ENCODE measurements around the gene IFT25. TPM values are rescaled to one million over a fixed set of nuclear protein-coding genes. Genes with fewer than 3 reads are reported as not detected.
A peak's percentile ranks its signal among the peaks of the same experiment; 100 is the strongest.

The IFT25 gene
- total RNA-seq, 2 donors from 2014 or later, result 61.8 to 71.2 TPM

DNA sequence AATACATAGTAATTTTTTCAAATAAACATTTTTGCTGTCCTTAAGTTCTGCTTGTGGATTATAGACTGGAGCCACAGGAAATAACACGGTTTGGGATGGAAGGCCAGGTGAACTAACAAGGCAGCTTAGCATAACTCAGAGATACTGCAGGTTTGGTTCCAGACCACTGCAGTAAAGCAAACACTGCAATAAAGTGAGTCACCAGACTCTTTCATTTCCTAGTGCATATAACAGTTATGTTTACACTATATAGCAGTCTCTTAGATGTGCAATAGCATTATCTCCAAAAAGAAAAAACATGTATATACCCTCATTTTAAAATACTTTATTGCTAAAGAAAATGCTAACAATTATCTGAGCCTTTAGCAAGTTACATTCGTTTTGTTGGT is 22.6 kb upstream of the IFT25 start:
- H3K9me3 Mint-ChIP-seq, result no peaks in the 10 kb centered on the region
- no peak overlapping the region for H3K27ac Mint-ChIP-seq
- no peak overlapping the region for H3K4me3 Mint-ChIP-seq
- no peaks in the 10 kb centered on the region for H3K27me3 Mint-ChIP-seq
- ATAC-seq (no peak), DNase-seq (ENCODE audit: low spot score) (no peak)
- H3K36me3 Mint-ChIP-seq, result peaks cover 14% of the 10 kb centered on the region
- no peaks in the 10 kb centered on the region for H3K4me1 Mint-ChIP-seq (ENCODE audit: low read depth in 2 of 2)

DNA sequence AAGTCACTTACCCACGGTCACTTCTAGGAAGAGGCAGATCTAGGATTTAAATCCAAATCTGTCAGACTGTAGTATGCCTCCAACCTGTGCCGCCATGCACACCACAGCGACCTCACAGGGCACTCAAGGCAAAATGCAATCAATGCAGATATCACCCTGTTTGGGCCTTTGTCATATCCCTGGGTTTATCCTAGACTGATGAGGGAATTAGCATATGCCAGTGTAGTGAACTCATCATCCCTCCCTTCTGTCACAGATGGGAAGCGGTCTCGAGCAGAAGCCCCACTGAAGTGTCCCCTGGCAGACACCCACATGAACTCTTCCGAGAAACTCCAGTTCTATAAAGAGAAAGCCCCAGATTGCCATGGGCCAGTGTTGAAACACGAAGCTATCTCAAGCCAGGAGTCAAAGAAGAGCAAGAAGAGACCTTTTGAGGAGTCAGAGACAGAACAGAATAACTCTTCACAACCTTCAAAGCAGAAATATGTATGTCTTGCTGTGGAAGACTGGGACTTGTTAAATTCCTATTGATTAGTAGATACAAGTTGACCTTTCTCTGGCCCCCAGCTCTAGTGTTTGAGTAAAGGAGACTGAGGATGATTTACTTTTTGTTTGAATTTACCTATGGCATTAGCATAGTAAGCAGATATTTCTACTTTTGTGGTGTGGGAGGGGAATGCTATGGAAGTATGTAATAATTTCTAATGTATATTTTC is 22.1 kb upstream of the IFT25 start:
- H3K36me3 Mint-ChIP-seq, result peaks cover 14% of the 10 kb centered on the region
- H3K27ac Mint-ChIP-seq, result no peak overlapping the region
- DNase-seq (ENCODE audit: low spot score) (no peak), ATAC-seq (no peak)
- H3K4me3 Mint-ChIP-seq, result no peak overlapping the region
- no peaks in the 10 kb centered on the region for H3K4me1 Mint-ChIP-seq (ENCODE audit: low read depth in 2 of 2)
- H3K27me3 Mint-ChIP-seq, result no peaks in the 10 kb centered on the region
- no peaks in the 10 kb centered on the region for H3K9me3 Mint-ChIP-seq

DNA sequence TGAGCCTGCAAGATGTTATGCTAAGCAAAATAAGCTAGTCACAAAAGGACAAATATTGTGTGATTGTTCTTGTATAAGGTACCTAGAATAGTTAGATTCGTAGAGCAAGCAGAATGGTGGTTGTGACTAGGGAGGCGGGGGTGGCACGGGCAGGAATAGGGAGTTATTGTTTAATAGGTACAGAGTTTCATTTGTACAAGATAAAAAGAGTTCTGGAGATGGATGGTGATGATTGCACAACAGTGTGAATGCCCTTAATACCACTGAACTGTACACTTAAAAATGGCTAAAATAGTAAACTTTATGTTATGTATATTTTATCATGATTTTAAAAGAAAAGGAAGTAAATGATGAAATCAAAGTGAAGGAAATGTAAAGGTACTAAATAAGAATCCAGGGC is 21.3 kb upstream of the IFT25 start:
- Mint-ChIP-seq H3K4me3 (no peak overlapping the region), H3K27me3 (no peaks in the 10 kb centered on the region), H3K4me1 (ENCODE audit: low read depth in 2 of 2) (no peaks in the 10 kb centered on the region), H3K36me3 (peaks cover 14% of the 10 kb centered on the region), H3K27ac (no peak overlapping the region), H3K9me3 (no peaks in the 10 kb centered on the region)
- DNase-seq (ENCODE audit: low spot score) (no peak), ATAC-seq (no peak)

DNA sequence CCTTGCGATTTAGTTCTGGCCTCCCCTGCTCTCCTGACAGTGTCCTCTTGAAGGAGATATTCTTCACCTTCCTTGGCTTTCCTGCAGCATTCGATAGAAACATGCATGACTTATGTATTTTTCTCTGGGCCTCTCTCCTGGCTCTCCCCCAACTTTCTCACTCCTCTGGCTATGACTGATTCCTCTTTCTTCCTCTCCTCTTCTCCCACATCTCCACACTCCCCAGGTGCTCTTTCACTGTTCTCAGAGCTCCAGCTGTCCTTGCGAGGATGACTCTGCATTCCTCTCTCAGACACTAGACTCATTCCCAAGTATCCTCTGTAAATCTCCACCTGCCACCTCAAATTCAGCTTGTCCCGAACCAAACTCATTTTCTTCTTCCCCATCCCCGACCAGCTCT is 18.6 kb upstream of the IFT25 start:
- Mint-ChIP-seq H3K27me3 (no peaks in the 10 kb centered on the region), H3K27ac (no peak overlapping the region), H3K9me3 (no peaks in the 10 kb centered on the region), H3K4me3 (no peak overlapping the region), H3K36me3 (peaks cover 14% of the 10 kb centered on the region), H3K4me1 (ENCODE audit: low read depth in 2 of 2) (no peaks in the 10 kb centered on the region)
- ATAC-seq (no peak), DNase-seq (ENCODE audit: low spot score) (no peak)

DNA sequence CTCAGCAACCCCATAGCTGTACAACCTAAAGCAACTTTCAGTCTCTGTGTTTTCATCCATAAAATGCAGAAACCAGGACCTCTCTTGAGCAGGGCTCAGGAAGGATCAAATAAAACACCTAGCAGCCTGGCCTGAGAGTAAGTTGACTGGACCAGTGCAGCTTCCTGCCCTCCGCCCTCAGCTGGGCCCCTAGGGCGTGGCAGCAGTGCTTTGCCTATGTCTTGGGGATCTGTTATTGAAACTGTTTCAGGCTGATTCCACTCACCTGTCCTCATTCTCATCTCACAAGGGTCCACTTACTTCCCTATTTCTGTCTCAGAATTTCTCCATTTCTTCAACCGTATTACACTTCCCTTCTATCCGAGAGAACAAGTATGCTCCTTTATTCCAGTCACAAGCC is 18.0 kb upstream of the IFT25 start:
- Mint-ChIP-seq H3K36me3 (peaks cover 14% of the 10 kb centered on the region), H3K27me3 (no peaks in the 10 kb centered on the region), H3K27ac (no peak overlapping the region), H3K4me1 (ENCODE audit: low read depth in 2 of 2) (no peaks in the 10 kb centered on the region), H3K4me3 (no peak overlapping the region), H3K9me3 (no peaks in the 10 kb centered on the region)
- ATAC-seq (no peak), DNase-seq (ENCODE audit: low spot score) (no peak)

DNA sequence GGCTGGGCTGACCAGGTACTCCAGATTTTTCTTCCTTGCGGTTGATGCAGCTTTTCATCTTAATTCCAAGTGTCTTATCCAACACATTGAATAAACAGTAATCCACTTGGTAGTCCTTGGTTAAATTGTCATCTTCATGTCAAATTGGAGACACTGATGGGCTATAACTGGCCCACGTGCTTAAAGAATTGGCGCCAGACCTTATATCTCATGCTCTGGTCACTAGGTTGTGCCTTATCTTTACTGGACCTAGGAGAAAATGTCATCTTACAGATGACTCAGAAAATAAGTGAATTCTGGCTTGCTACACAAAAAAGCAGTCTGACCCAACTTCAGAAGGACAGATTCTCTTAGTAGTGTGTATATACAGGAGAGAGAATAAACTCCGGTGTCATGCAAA is 16.9 kb upstream of the IFT25 start:
- peaks cover 14% of the 10 kb centered on the region for H3K36me3 Mint-ChIP-seq
- ATAC-seq (no peak), DNase-seq (ENCODE audit: low spot score) (no peak)

DNA sequence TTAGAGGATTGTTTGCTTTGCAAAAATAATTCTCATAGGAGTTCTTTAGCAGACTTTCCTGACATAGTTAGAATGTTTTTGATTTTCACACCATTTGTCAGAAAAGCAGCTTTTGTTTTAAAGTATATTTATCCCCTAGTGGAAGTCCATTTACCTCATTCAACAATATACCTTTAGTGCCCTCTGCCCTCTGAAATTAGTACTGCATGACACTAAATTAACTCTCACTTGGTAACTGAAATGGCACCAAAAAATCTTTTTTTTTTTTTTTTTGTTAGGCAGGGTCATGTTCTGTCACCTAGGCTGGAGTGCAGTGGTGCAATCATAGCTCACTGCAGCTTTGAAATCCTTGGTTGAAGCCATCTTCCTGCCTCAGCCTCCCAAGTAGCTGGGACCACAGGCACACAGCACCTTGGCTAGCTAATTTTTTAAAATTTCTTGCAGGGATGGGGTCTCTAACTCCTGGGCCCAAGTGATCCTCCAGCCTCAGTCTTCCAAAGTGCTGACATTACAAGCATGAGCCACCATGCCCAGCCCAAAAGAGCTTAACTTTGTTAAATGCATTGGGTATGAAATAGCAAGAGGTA is 14.3 kb upstream of the IFT25 start:
- ATAC-seq (peak; percentile 48 to 64), DNase-seq (ENCODE audit: low spot score) (no peak)
- no peak overlapping the region for H3K4me3 Mint-ChIP-seq
- peaks cover 10 to 12% of the 10 kb centered on the region in 2 donors for H3K4me1 Mint-ChIP-seq (ENCODE audit: low read depth in 2 of 2)
- no peaks in the 10 kb centered on the region for H3K9me3 Mint-ChIP-seq
- peaks cover 8% of the 10 kb centered on the region for H3K36me3 Mint-ChIP-seq
- no peaks in the 10 kb centered on the region for H3K27me3 Mint-ChIP-seq
- no peak overlapping the region for H3K27ac Mint-ChIP-seq

More for the DNA sequence above, 16.9 kb upstream of the IFT25 start:
- no peaks in the 10 kb centered on the region for H3K27me3 Mint-ChIP-seq
- H3K4me1 Mint-ChIP-seq (ENCODE audit: low read depth in 2 of 2), result peaks cover under 1 to 1% of the 10 kb centered on the region in 2 donors
- no peak overlapping the region for H3K27ac Mint-ChIP-seq
- no peak overlapping the region for H3K4me3 Mint-ChIP-seq
- no peaks in the 10 kb centered on the region for H3K9me3 Mint-ChIP-seq

DNA sequence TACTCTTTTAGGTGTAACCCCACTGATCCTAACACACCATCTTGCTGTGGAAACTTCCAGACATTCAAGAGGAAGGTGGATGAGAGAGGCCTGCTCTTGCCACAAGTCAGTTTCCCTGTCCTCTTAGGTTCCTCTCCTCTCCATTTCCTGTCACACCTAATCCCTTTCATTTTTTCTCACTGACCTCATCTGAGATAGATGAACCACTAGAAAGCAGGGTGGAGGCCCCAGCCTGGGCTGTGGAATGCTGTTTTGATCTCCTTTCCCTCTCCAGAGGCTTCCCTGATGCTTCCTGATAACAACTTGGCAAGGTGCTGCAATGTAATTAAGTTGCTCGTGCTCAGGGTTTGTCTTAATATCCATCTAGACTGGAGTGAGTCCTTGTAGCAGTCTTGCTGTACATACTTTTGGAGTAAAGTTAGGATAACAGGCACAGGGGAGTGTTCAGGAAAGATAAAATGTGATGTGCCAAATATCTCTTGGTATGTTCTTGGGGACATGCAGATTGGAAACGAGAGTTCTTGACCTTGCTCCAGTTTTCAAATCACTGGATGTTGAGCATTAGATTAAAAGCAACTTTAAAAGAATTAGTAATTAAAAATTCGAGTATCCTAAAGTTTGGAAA is 11.8 kb upstream of the IFT25 start:
- peak overlapping the region; percentile 1 to 22 for H3K27ac Mint-ChIP-seq
- ATAC-seq, result peak in 1 of 2 donors; percentile 57

DNA sequence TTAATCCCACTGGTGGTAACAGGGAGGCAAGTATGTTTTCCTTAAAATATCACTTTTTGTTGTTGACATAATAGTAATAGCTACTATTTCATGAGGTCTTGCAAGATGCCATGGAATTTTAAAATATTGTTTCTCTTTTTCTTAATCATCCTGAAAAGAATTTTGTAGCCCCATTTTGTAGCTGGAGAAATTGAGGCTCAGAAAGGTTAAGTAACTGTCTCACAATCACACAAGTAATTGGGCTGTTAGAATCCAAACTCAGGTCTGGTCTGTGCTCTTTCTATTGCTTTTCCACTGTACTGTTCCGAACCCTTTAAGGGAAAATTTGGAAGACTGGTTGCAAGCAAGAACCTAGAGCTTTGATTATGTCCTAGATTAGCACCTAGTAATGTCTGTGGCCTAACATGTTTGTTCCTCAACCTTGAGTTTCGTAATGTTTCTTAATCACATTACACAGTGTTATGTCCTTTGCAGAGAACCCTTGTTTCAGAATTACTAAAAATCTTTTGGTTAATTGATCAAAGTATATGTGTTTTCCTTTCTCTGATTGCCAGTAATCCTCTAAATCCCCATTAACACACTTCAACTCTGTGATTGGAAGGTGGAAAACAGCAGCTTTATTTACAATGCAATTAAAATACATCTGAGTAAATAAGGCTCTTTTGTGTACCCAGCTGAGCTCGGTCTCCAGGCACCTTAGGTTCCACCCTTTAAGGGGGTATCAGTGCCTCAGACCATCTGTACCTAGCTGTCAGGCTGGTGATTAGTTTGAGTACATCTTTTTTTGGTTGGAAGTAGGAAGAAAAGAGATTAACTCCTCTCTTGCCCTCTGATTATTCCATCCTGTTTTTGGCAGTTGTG is 11.0 kb upstream of the IFT25 start:
- DNase-seq (ENCODE audit: low spot score), result no peak
- Mint-ChIP-seq H3K4me3 (no peak overlapping the region), H3K9me3 (no peaks in the 10 kb centered on the region), H3K4me1 (ENCODE audit: low read depth in 2 of 2) (peaks cover 10 to 12% of the 10 kb centered on the region in 2 donors), H3K27me3 (no peaks in the 10 kb centered on the region), H3K27ac (peak overlapping the region; percentile 1 to 22), H3K36me3 (peaks cover 9% of the 10 kb centered on the region)
- peak; percentile 82 to 88 for ATAC-seq

More for the DNA sequence above, 11.8 kb upstream of the IFT25 start:
- peaks cover 9% of the 10 kb centered on the region for H3K36me3 Mint-ChIP-seq
- H3K27me3 Mint-ChIP-seq, result no peaks in the 10 kb centered on the region
- H3K9me3 Mint-ChIP-seq, result no peaks in the 10 kb centered on the region
- no peak overlapping the region for H3K4me3 Mint-ChIP-seq
- DNase-seq (ENCODE audit: low spot score), result no peak
- H3K4me1 Mint-ChIP-seq (ENCODE audit: low read depth in 2 of 2), result peaks cover 10 to 12% of the 10 kb centered on the region in 2 donors

DNA sequence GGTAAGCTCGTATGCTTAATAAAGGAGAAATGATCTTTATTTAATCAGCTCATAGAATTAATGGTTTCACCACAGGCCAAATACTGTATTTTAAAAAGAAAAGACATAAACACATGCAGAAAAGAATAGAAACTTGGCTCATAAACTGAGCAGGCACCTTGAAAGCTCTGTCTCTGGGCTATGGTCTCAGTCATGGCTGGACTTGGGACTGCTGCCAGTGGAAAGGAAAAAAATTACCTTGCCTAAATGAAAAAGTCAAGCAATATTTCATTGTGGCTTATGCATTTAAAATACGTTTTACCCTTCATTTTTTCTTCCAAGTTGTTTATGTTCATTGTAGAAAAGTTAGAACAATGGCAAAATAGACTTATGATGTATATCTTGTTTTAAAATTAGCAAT is 8.6 kb upstream of the IFT25 start:
- no peak for DNase-seq (ENCODE audit: low spot score)
- H3K36me3 Mint-ChIP-seq, result peaks cover 9% of the 10 kb centered on the region
- no peak for ATAC-seq
- H3K27ac Mint-ChIP-seq, result no peak overlapping the region
- H3K4me1 Mint-ChIP-seq (ENCODE audit: low read depth in 2 of 2), result peaks cover 17 to 21% of the 10 kb centered on the region in 2 donors
- no peaks in the 10 kb centered on the region for H3K27me3 Mint-ChIP-seq
- no peak overlapping the region for H3K4me3 Mint-ChIP-seq
- no peaks in the 10 kb centered on the region for H3K9me3 Mint-ChIP-seq

DNA sequence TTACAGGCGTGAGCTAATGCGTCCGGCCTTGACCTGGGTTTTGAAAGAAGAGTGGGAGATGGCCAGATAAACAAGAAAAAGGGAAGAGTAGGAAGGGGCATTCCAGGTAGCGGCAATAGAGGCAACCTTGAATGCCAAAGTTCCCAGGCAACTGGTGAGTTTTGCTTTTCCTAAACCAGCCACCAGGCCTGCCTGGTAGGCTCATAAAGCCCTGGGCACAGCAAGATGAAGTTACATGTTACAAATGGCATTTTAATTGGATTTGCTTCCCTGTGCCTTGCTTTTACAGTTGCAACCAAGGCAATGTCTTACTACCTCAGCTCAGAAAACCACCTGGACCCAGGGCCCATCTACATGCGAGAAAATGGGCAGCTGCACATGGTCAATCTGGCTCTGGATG is 6.2 kb upstream of the IFT25 start:
- ATAC-seq, result no peak
- no peak overlapping the region for H3K4me3 Mint-ChIP-seq
- no peaks in the 10 kb centered on the region for H3K27me3 Mint-ChIP-seq
- H3K4me1 Mint-ChIP-seq (ENCODE audit: low read depth in 2 of 2), result peaks cover 26 to 32% of the 10 kb centered on the region in 2 donors
- H3K27ac Mint-ChIP-seq, result no peak overlapping the region
- peaks cover 9% of the 10 kb centered on the region for H3K36me3 Mint-ChIP-seq
- no peaks in the 10 kb centered on the region for H3K9me3 Mint-ChIP-seq
- no peak for DNase-seq (ENCODE audit: low spot score)

DNA sequence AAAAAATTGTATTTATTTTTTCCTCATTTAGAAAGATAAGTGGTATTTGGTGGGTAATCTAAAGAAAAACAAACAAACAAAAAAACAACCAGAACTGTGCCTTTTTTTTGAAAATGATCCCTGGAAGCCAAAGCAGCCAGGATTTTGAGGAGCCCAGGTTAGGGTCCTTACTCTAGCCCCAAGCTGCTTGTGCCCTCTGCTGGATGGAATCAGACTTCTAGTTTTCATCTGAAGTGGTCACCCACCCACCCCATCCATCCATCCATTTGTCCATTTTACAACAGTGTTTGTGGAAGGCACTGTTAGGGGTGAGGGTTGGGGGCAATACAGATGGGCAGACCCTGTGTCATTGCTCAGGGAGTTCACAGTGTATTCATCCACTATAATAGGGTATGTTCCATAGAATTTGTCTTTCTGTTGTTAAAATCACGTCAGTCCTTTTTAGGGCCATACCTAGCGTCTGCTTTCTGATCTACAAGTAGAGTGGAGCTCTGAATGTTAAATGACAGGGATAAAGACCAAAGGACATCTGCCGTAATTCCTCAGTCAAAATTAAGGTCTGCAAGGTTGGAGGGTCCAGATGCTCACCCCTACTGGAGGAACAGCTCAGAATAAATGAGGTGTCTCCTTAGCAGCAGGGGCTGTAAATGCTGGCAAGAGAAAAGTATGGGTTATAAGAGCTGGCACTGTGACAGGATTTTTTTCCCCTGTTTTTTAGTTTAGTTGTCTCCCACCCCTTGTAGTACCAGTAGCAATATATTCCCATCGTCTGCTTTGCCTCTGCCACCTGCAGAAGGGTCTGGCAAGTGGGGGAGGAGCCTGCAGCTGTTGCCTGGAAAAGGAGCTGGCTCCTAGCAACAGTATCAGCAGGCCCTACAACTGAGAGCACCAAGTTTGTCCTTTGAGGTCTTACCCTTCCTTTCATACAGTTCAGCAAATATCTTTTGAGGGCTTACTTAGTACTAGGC is 3.8 kb upstream of the IFT25 start:
- Mint-ChIP-seq H3K36me3 (peaks cover 9% of the 10 kb centered on the region), H3K27ac (no peak overlapping the region), H3K9me3 (no peaks in the 10 kb centered on the region), H3K4me1 (ENCODE audit: low read depth in 2 of 2) (peaks cover 33 to 39% of the 10 kb centered on the region in 2 donors), H3K27me3 (no peaks in the 10 kb centered on the region), H3K4me3 (no peak overlapping the region)
- DNase-seq (ENCODE audit: low spot score) (no peak), ATAC-seq (no peak)

DNA sequence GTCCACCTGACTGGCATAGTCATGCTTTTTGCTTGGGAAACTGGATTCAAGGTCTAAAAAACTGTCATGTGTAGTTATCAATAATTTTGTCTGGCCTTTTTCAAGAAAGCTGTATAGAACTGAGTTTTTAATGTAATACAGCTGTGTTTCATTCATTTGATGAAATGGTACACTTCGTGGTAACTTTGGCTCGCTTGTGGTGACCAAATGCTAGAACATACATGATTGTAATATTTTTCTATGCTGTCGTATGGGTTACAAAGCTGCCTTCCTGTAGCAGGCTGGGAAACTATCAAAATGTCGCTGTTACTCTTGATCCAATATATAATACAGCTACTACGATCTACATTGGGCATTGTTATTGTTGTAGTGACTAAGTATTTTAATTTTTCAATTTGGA is 2.8 kb upstream of the IFT25 start:
- Mint-ChIP-seq H3K9me3 (no peaks in the 10 kb centered on the region), H3K4me1 (ENCODE audit: low read depth in 2 of 2) (peaks cover 41 to 49% of the 10 kb centered on the region in 2 donors), H3K27ac (peak overlapping the region in 1 of 2 donors; percentile 92), H3K27me3 (no peaks in the 10 kb centered on the region), H3K4me3 (peak overlapping the region; percentile 93), H3K36me3 (peaks cover 9% of the 10 kb centered on the region)
- DNase-seq (ENCODE audit: low spot score) (no peak), ATAC-seq (no peak)

Data from natural killer cell treated with Interleukin-12 subunit alpha and Interleukin-12 subunit beta and Interleukin-15 and Interleukin-18, amount 100 ng/mL, for 72 hours (primary cell).